Stimulated activated CD8-positive, alpha-beta memory T cell treated with anti-CD3 and anti-CD28 coated beads, Interleukin-2, amount 100 ng/mL, for 1 hour (primary cell): Measurements from ENCODE around the gene VPS11.

ENCODE experiments used
- DNase-seq, 2 donors: peaks; one replicate each; pipeline ENCODE4 v3.0.0-alpha.2; 2020; ENCODE audit warnings: low read depth in 2 of 2

VPS11 gene

GRCh38 chr11:119121008-119121810, 53.6 kb downstream of the VPS11 start, which contains the start of gene HINFP:
Gene HINFP (plus strand): TSS chr11:119121580. CDS start chr11:119126945, 5,365 bp downstream.
- DNase-seq: peak; percentile 99

GRCh38 chr11:119121811-119122124, 54.1 kb downstream of the VPS11 start:
- no peak for DNase-seq

GRCh38 chr11:119125821-119126220, 58.2 kb downstream of the VPS11 start:
- no peak for DNase-seq

- DNase-seq: no peak
These were observed 59.2 kb downstream of the VPS11 start for GRCh38 chr11:119126675-119127268.

- no peak for DNase-seq
These were observed 63.0 kb downstream of the VPS11 start for GRCh38 chr11:119130662-119131061.
